Duodenal mucosa (tissue), 2 donors: ENCODE measurements around the gene HSF4.
A peak's percentile ranks its signal among the peaks of the same experiment; 100 is the strongest.

Source experiments
- H3K27ac ChIP-seq: one replicate; pipeline ENCODE4 v1.7.0; 2013; ENCODE audit warnings: low read depth, low read length
- H3K27me3 ChIP-seq, 2 donors: one replicate each; pipeline ENCODE4 v1.7.0; 2013; ENCODE audit warnings: low read length in 2 of 2, control low read depth in 1 of 2; ENCODE audit not compliant: insufficient read depth in 2 of 2, control insufficient read depth in 1 of 2
- H3K36me3 ChIP-seq, 2 donors: one replicate each; pipeline ENCODE4 v1.7.0; 2013; ENCODE audit warnings: low read length in 2 of 2, control low read depth in 1 of 2; ENCODE audit not compliant: insufficient read depth in 2 of 2, control insufficient read depth in 1 of 2
- H3K4me1 ChIP-seq, 2 donors: one replicate each; pipeline ENCODE4 v1.7.0; 2013; ENCODE audit warnings: low read length in 2 of 2, control low read depth in 1 of 2; ENCODE audit not compliant: insufficient read depth in 2 of 2, control insufficient read depth in 1 of 2
- H3K4me3 ChIP-seq, 2 donors: one replicate each; pipeline ENCODE4 v1.7.0; 2013; ENCODE audit warnings: low read length in 2 of 2, low read depth in 1 of 2
- H3K9ac ChIP-seq, 2 donors: one replicate each; pipeline ENCODE4 v1.7.0; 2013; ENCODE audit warnings: low read length in 2 of 2, low read depth in 1 of 2
- H3K9me3 ChIP-seq, 2 donors: one replicate each; pipeline ENCODE4 v1.7.0; 2013; ENCODE audit warnings: low read length in 2 of 2, control low read depth in 1 of 2; ENCODE audit not compliant: control insufficient read depth in 1 of 2

The HSF4 gene

DNA sequence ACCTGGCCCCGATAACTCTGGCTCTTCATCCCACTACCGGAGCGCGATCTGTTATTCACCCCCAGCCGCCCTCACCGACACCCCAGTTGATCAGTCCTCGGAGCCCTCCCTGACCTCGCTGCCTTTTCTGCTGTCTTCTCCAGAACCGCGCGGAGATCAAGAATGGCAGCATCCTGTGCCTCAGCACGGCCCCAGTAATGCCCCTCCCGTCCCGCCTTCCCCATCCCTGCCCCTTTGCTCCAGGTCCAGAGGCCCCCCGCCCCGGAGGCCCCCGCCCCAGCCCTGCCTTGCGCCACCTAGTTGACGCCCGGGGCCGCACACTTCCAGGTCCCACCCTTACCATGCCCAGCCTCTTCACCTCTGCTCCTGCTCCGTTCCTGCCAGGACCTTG, 35.3 kb downstream of the HSF4 start:
- Histone ChIP-seq H3K36me3 (peaks cover 39 to 79% of the 10 kb centered on the region in 2 donors), H3K27me3 (no peaks in the 10 kb centered on the region), H3K4me1 (peaks cover 14 to 22% of the 10 kb centered on the region in 2 donors), H3K4me3 (peak overlapping the region; percentile 53 to 73), H3K9me3 (no peaks in the 10 kb centered on the region), H3K27ac (no peak overlapping the region), H3K9ac (peak overlapping the region; percentile 50 to 54)

DNA sequence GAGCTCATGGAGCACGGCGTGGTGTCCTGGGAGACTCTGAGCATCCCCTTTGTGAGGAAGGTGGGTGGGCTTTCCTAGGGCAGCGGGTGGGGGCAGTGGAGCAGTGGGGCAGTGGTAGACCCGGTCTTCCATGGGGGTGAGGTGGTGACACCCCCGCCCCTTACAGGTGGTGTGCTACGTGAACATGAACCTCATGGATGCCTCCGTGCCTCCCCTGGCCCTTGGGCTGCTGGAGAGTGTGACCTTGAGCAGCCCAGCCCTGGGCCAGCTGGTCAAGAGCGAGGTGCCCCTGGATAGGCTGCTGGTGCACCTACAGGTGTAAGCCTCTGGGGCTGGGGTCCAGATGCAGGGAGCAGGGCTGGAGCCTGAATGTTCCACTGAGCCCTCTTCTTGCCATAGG, 35.9 kb downstream of the HSF4 start:
- peaks cover 33 to 73% of the 10 kb centered on the region in 2 donors for H3K36me3 ChIP-seq
- H3K9me3 ChIP-seq, result no peaks in the 10 kb centered on the region
- H3K4me3 ChIP-seq, result peak overlapping the region in 1 of 2 donors; percentile 53
- peaks cover 14 to 22% of the 10 kb centered on the region in 2 donors for H3K4me1 ChIP-seq
- no peak overlapping the region for H3K27ac ChIP-seq
- H3K9ac ChIP-seq, result peak overlapping the region in 1 of 2 donors; percentile 30
- no peaks in the 10 kb centered on the region for H3K27me3 ChIP-seq

DNA sequence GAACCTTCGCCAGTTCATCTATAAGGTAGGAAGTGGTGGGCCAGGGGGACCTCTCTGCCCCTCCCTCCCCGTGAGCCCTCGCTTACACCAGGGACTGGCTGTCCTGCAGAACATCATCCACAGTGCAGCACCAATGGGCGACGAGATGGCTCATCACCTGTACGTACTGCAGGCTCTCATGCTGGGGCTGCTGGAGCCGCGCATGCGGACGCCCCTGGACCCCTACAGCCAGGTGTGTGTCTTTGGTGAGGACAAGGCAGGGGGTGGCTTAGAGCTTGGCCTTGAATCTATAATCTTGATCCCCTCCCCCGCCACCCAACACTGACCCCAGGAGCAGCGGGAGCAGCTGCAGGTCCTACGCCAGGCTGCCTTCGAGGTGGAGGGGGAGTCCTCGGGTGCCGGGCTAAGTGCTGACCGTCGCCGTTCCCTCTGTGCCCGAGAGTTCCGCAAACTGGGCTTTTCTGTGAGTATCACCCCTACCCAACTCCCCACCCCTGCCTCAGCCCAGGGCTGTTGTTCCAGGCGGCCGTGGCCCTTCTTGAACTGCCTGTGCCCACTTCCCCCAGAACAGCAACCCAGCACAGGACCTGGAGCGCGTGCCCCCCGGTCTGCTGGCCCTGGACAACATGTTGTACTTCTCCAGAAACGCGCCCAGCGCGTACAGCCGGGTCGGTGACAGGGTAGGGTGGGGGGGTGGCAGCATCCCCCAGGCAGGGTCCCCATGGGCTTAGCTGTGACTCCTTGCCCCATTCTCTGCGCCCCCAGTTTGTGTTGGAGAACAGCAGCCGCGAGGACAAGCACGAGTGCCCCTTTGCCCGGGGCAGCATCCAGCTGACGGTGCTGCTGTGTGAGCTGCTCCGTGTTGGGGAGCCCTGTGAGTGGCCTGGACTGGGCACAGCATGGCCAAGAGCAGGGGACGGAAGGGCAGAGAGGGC, 37.1 kb downstream of the HSF4 start:
- no peaks in the 10 kb centered on the region for H3K9me3 ChIP-seq
- H3K27me3 ChIP-seq, result no peaks in the 10 kb centered on the region
- no peak overlapping the region for H3K9ac ChIP-seq
- no peak overlapping the region for H3K4me3 ChIP-seq
- no peak overlapping the region for H3K27ac ChIP-seq
- H3K4me1 ChIP-seq, result peaks cover 14 to 18% of the 10 kb centered on the region in 2 donors
- H3K36me3 ChIP-seq, result peaks cover 21 to 61% of the 10 kb centered on the region in 2 donors

DNA sequence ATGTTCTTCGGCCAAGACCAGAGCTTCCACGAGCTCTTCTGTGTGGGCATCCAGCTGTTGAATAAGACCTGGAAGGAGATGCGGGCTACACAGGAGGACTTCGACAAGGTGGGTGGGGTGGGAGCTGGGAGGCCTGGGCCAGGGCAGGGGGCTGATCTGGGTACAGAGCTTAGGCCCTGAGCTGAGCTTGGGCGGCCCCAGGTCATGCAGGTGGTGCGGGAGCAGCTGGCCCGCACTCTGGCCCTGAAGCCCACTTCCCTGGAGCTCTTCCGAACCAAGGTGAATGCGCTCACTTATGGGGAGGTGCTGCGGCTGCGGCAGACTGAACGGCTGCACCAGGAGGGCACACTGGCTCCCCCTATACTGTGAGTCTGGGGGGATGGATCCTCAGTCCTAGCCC, 37.9 kb downstream of the HSF4 start:
- Histone ChIP-seq H3K9ac (no peak overlapping the region), H3K4me3 (no peak overlapping the region), H3K27ac (no peak overlapping the region), H3K9me3 (no peaks in the 10 kb centered on the region), H3K27me3 (no peaks in the 10 kb centered on the region), H3K36me3 (peaks cover 14 to 53% of the 10 kb centered on the region in 2 donors), H3K4me1 (peaks cover 13 to 18% of the 10 kb centered on the region in 2 donors)

DNA sequence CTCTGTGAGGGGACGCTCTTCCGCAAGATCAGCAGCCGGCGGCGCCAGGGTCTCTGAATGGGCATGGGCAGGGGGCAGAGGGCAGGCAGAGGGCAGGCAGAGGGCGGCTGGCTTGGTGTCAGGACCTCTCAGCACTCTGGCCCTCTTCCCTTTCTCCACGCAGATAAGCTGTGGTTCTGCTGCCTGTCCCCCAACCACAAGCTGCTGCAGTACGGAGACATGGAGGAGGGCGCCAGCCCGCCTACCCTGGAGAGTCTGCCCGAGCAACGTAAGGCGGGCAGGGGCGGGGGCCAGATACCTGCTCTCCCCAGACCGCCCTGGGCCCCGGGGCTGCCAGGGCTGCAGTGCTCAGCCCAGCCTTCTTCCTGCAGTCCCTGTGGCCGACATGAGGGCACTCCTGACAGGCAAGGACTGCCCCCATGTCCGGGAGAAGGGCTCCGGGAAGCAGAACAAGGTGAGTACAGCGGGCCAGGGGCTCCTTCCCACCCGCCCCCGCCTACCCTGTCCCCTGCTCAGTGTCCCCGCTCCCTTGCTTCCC, 38.5 kb downstream of the HSF4 start:
- H3K9ac ChIP-seq, result no peak overlapping the region
- no peak overlapping the region for H3K27ac ChIP-seq
- H3K9me3 ChIP-seq, result no peaks in the 10 kb centered on the region
- H3K4me3 ChIP-seq, result no peak overlapping the region
- peaks cover 7 to 13% of the 10 kb centered on the region in 2 donors for H3K4me1 ChIP-seq
- H3K36me3 ChIP-seq, result peaks cover 11 to 47% of the 10 kb centered on the region in 2 donors
- H3K27me3 ChIP-seq, result no peaks in the 10 kb centered on the region

DNA sequence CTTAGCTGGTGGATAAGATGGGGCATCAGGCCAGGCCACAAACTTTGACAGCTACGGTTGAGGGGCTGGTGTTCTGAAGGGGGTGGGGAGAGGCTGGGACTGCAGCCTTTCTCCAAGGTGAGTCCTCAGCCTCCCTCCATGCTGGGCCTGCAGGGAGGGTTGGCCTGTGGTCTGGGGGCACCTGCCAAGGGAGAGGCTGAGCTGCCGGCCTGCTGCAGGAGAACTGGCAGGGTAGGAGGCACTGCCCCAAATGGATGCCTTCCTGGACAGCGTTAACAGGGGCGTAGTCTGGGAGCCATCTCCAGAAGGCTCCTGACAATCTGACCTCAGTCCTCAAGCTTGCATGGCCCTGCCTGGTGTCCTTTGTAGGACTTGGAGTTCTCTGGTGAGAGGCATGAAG, 39.5 kb downstream of the HSF4 start:
- Histone ChIP-seq H3K4me3 (no peak overlapping the region), H3K27me3 (no peaks in the 10 kb centered on the region), H3K4me1 (peaks cover 0 to 6% of the 10 kb centered on the region in 2 donors), H3K9me3 (no peaks in the 10 kb centered on the region), H3K36me3 (peaks cover 11 to 43% of the 10 kb centered on the region in 2 donors), H3K27ac (no peak overlapping the region), H3K9ac (no peak overlapping the region)

DNA sequence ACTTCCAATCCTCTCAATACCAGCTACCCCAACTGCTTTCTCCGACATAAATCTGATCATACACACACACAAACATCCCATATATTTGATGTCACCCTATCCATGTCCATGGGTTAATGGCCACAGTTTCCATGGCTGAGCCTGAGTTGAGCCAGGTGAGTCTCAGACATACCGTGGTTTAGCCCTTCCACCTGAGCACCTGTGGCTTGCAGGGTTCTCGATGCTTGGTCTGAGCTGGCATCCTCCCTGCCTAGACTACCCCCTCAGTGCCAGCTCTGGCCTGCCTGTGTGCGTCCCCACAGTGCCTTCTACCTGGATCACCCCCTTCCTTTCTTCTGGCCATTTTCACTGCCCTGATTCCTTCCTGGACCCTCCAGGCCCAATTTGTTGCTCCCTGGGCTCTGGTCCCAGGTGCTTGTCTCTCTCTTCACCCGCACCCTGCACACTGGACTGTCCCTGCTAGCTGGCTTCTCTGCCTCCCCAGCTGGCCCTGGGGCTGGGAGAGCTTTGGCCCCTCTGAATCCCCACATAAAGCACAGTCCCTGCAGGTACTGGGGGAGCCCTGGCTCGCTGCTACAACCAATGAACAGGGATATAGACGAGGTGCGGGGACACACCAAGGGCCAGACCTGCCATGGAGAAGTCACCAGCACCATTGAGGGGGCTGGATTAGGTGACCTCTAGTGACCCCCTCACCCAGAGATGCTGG, 41.7 kb downstream of the HSF4 start:
- Histone ChIP-seq H3K9ac (no peak overlapping the region), H3K4me3 (no peak overlapping the region), H3K27me3 (no peaks in the 10 kb centered on the region), H3K4me1 (no peaks in the 10 kb centered on the region), H3K27ac (no peak overlapping the region), H3K36me3 (peaks cover 6 to 32% of the 10 kb centered on the region in 2 donors), H3K9me3 (no peaks in the 10 kb centered on the region)

DNA sequence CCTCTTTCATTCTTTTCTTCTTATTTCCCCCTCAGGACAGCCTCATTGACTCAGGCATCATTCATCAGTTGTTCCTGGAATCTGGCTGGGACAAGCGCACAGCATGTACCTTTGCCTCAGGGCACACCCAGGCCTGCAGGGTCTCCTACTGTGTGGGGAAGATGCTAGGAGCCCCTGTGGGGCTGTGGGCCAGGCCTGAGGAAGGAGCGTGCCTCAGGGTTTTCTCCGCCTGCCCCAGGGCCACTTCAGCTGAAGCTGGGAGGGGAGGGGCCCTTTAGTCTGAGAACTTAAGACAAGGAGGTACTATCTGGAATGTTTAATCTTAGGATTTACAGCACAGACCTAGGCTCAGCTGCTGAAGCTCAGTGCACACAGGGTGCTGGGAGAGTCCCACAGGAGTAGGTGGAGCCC, 42.3 kb downstream of the HSF4 start:
- no peak overlapping the region for H3K27ac ChIP-seq
- no peaks in the 10 kb centered on the region for H3K4me1 ChIP-seq
- no peaks in the 10 kb centered on the region for H3K9me3 ChIP-seq
- no peak overlapping the region for H3K4me3 ChIP-seq
- H3K9ac ChIP-seq, result no peak overlapping the region
- peaks cover 3 to 27% of the 10 kb centered on the region in 2 donors for H3K36me3 ChIP-seq
- H3K27me3 ChIP-seq, result no peaks in the 10 kb centered on the region

DNA sequence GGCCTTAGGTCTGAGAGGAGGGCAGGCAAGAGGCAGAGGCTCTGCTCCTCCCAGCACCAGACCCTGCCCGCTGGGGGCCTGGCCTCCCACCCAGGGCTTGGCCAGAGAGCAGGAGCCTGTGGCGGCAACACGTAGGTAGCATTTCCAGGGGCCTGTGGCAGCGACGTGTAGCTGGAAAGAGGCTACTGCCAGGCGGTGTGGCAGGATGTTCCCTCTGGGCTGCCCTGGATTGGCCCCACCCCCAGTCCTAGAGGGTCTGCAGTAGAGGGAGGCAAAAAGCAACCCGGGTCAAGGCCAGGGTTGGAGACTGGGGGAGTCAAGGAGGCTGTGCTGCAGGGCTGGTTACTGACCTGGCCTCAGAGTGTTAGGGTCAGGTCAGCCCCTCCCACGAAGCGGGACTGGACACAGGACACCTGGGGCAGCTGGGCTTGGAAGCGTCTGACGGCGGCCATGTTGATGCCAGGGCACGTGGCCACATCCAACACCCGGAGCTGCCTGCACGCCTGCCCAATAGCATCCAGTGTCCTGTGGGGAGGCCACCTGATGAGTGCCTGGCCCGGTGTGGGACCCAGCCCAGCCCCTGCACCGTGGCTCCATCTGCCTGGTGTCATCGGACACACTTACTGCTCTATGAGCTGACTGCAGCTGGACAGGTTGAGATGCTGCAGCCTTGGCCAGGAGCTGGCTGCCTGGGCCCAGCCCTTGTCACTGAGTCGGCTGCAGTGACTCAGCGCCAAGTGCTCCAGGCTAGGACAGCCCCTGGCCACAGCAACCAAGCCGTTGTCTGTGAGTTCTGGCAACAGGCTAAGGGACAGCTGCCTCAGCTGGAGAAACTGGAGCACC, 42.9 kb downstream of the HSF4 start:
- H3K36me3 ChIP-seq, result peaks cover 3 to 20% of the 10 kb centered on the region in 2 donors
- no peak overlapping the region for H3K4me3 ChIP-seq
- no peak overlapping the region for H3K9ac ChIP-seq
- no peaks in the 10 kb centered on the region for H3K27me3 ChIP-seq
- no peaks in the 10 kb centered on the region for H3K4me1 ChIP-seq
- no peaks in the 10 kb centered on the region for H3K9me3 ChIP-seq
- H3K27ac ChIP-seq, result no peak overlapping the region
